Ishikawa (cell line): Measurements from ENCODE around the gene GNAT2.
A peak's percentile ranks its signal among the peaks of the same experiment; 100 is the strongest.

Source experiments
- CEBPB ChIP-seq: IDR thresholded peaks from 2 replicates; pipeline ENCODE4 v1.6.1; 2012
- CREB1 ChIP-seq: IDR thresholded peaks from 2 replicates; pipeline ENCODE4 v1.6.1; 2012; ENCODE audit warnings: low read depth
- EGR1 ChIP-seq: IDR thresholded peaks from 2 replicates; pipeline ENCODE4 v1.6.1; 2012
- EP300 ChIP-seq: IDR thresholded peaks from 2 replicates; pipeline ENCODE4 v1.6.1; 2012; ENCODE audit warnings: borderline replicate concordance
- FOXM1 ChIP-seq: IDR thresholded peaks from 2 replicates; pipeline ENCODE4 v1.6.1; 2012; ENCODE audit warnings: low read depth, borderline replicate concordance
- MAX ChIP-seq: IDR thresholded peaks from 2 replicates; pipeline ENCODE4 v1.6.1; 2012
- NFIC ChIP-seq: IDR thresholded peaks from 2 replicates; pipeline ENCODE4 v1.6.1; 2012
- RAD21 ChIP-seq: IDR thresholded peaks from 2 replicates; pipeline ENCODE4 v1.6.1; 2012; ENCODE audit warnings: low read depth
- REST ChIP-seq: IDR thresholded peaks from 2 replicates; pipeline ENCODE4 v1.6.1; 2012; ENCODE audit warnings: low read depth, mild to moderate bottlenecking
- TAF1 ChIP-seq: IDR thresholded peaks from 2 replicates; pipeline ENCODE4 v1.6.1; 2012; ENCODE audit warnings: low read depth, mild to moderate bottlenecking
- TCF12 ChIP-seq: IDR thresholded peaks from 2 replicates; pipeline ENCODE4 v1.6.1; 2012; ENCODE audit warnings: low read depth
- TEAD4 ChIP-seq: IDR thresholded peaks from 2 replicates; pipeline ENCODE4 v1.6.1; 2012
- USF1 ChIP-seq: IDR thresholded peaks from 2 replicates; pipeline ENCODE4 v1.6.1; 2012
- YY1 ChIP-seq: IDR thresholded peaks from 2 replicates; pipeline ENCODE4 v1.6.1; 2012; ENCODE audit warnings: low read depth
- ZBTB7A ChIP-seq: IDR thresholded peaks from 2 replicates; pipeline ENCODE4 v1.6.1; 2012; ENCODE audit warnings: low read depth

The GNAT2 gene

GRCh38 chr1:109661391-109661790 is 42.0 kb upstream of the GNAT2 start:
- TF ChIP-seq CEBPB (no peak), RAD21 (no peak), CREB1 (no peak)

GRCh38 chr1:109659997-109660690 is 40.7 kb upstream of the GNAT2 start:
- TF ChIP-seq CREB1 (no peak), TAF1 (no peak), EP300 (no peak), ZBTB7A (no peak), CEBPB (peak; percentile 82), FOXM1 (no peak), RAD21 (no peak), REST (no peak), USF1 (no peak), TCF12 (no peak; the same call in 1 of the 2 replicates), MAX (no peak), EGR1 (no peak), TEAD4 (no peak), YY1 (no peak), NFIC (0 out of 2 replicates have a peak, but pooled peaks have one; percentile 30)

- TF ChIP-seq TEAD4, result peak; percentile 45; the same call in 1 of the 2 replicates
- TF ChIP-seq EGR1, result no peak
- TF ChIP-seq NFIC, result peak; percentile 61; the same call in 1 of the 2 replicates
- no peak for TF ChIP-seq YY1
Measured at GRCh38 chr1:109659145-109659544, 39.7 kb upstream of the GNAT2 start.

GRCh38 chr1:109658533-109659042 is 39.2 kb upstream of the GNAT2 start:
- TF ChIP-seq TEAD4, result no peak
- TF ChIP-seq FOXM1, result no peak
- TF ChIP-seq NFIC, result no peak
- no peak for TF ChIP-seq YY1
- TF ChIP-seq MAX, result no peak

- TF ChIP-seq CREB1 (no peak), TAF1 (no peak), EGR1 (no peak), USF1 (no peak), EP300 (no peak), TEAD4 (no peak), REST (no peak), TCF12 (no peak)
Measured at GRCh38 chr1:109657970-109658369, 38.6 kb upstream of the GNAT2 start.

- TF ChIP-seq CEBPB, result no peak
Measured at GRCh38 chr1:109657395-109657794, 38.0 kb upstream of the GNAT2 start.
